ENCODE data around the gene DGKI. TPM values are rescaled to one million over a fixed set of nuclear protein-coding genes. Genes with fewer than 3 reads are reported as not detected.
A peak's percentile ranks its signal among the peaks of the same experiment; 100 is the strongest.

Gene DGKI
- total and polyA plus RNA-seq, 2 of the 4 experiments (the other 2 are of a cell fraction): 3.9 to 15.8 TPM

DNA sequence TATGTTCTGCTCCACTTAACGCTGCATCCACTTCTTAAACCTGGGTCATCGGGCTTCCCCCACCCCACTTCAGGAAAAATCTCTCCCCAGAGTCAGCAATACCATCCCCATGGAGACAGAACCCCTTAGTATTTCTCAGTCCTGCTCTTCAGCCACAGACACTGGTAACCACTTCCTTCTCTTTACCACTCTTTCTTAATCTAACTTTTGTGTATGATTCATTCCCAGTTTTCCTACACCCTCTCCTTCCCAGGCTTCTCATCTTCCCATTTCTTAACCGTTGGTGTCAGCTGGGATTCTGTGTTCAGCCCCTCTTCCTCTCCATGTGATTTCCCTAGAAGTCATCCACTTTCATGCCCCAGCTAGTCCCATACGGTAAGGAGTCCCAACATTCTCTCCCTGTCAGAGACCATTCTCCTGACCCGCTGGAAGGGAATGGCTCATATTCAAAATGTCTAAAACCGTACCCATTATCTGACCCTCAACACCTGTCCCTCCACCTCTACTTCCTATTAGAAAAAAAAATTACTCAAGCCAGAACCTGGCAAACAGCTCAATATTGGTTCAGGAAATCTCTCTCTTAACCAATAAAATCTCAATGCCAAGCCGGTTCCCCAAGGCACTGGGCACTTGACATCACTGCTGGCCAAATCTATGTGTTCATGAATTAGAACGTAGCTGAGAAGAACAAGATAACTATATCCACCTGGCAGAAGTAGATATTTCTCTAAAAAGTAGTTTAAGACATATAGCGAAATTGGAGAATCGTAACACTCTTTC is 89.4 kb downstream of the DGKI start:
- no peak overlapping the region for H3K18ac ChIP-seq (ENCODE audit: low read depth, low read length)
- 87% methylated on average over 3 of the region's 10 CpGs; no CpG with 5 or more reads in 1 of the 2 experiments for WGBS, 2 experiments (ENCODE audit: extremely low coverage in 2 of 2, insufficient read length in 1 of 2)
- DNase-seq (peak; percentile 77), ATAC-seq (ENCODE audit: low read depth) (no peak)
- ChIA-PET POLR2A (ENCODE audit: unreplicated experiment) (no interaction called here), CTCF (interaction anchor here (0.6 kb wide), 1 partner anchor 23 kb away, joined by 3 read pairs; no protein-coding TSS in a partner anchor)
- H2BK20ac ChIP-seq (ENCODE audit: low read depth, low read length): peak overlapping the region; percentile 1; the same call in 1 of the 2 replicates
- no peak overlapping the region for H3K4ac ChIP-seq (ENCODE audit: low read depth, low read length)
- H3K9me3 ChIP-seq (ENCODE audit: control insufficient read depth, insufficient read depth, low read length): no peaks in the 10 kb centered on the region
- no peak overlapping the region for H2AFZ ChIP-seq (replicated peaks; ENCODE audit: low read length, poor library complexity)
- no peaks in the 10 kb centered on the region; a peak in 1 of 4 replicates for H3K79me1 ChIP-seq (ENCODE audit: low read depth in 1 of 2, low read length in 2 of 2)
- TF ChIP-seq MXI1 (IDR thresholded peaks at IDR 0.05; ENCODE audit: borderline replicate concordance, low read depth, low read length) (no peak), RAD21 (IDR thresholded peaks at IDR 0.05; ENCODE audit: low read length) (0 out of 2 replicates have a peak, but pooled peaks have one; percentile 2), CEBPB (IDR thresholded peaks at IDR 0.05; ENCODE audit: low read depth, low read length) (0 out of 2 replicates have a peak, but pooled peaks have one; percentile 9)
- TF ChIP-seq, protein P1, sequence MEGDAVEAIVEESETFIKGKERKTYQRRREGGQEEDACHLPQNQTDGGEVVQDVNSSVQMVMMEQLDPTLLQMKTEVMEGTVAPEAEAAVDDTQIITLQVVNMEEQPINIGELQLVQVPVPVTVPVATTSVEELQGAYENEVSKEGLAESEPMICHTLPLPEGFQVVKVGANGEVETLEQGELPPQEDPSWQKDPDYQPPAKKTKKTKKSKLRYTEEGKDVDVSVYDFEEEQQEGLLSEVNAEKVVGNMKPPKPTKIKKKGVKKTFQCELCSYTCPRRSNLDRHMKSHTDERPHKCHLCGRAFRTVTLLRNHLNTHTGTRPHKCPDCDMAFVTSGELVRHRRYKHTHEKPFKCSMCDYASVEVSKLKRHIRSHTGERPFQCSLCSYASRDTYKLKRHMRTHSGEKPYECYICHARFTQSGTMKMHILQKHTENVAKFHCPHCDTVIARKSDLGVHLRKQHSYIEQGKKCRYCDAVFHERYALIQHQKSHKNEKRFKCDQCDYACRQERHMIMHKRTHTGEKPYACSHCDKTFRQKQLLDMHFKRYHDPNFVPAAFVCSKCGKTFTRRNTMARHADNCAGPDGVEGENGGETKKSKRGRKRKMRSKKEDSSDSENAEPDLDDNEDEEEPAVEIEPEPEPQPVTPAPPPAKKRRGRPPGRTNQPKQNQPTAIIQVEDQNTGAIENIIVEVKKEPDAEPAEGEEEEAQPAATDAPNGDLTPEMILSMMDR (conservative IDR thresholded peaks at IDR 0.05; ENCODE audit: low read depth, low read length): no peak
- H2AK5ac ChIP-seq (ENCODE audit: low read depth, low read length): no peak overlapping the region
- H3K14ac ChIP-seq (replicated peaks; ENCODE audit: low read depth, low read length): no peak overlapping the region
- no peak overlapping the region; the same call in 2 of the 3 replicates for H2BK15ac ChIP-seq (ENCODE audit: low read depth, low read length)
- H3K9me1 ChIP-seq (ENCODE audit: insufficient read depth, low read length): no peaks in the 10 kb centered on the region
- H3K36me3 ChIP-seq (ENCODE audit: control insufficient read depth, insufficient read depth, low read length): no peaks in the 10 kb centered on the region
- H2BK5ac ChIP-seq (ENCODE audit: low read depth, low read length, poor library complexity, severe bottlenecking): no peak overlapping the region
- no peak overlapping the region for H4K5ac ChIP-seq (ENCODE audit: low read depth, low read length)
- H4K20me1 ChIP-seq (ENCODE audit: insufficient read depth, low read length): no peaks in the 10 kb centered on the region
- H3K4me3 ChIP-seq (ENCODE audit: insufficient read depth, low read depth, low read length): no peak overlapping the region
- H2BK120ac ChIP-seq (ENCODE audit: low read depth, low read length): no peak overlapping the region
- H4K8ac ChIP-seq (ENCODE audit: low read depth in 2 of 2, low read length in 2 of 2): no peak overlapping the region
- H2AK9ac ChIP-seq (replicated peaks; ENCODE audit: low read depth, low read length, poor library complexity): no peak overlapping the region
- H3K9ac ChIP-seq (ENCODE audit: low read depth, low read length): no peak overlapping the region
- no peak overlapping the region for H3K23ac ChIP-seq (ENCODE audit: low read depth, low read length)
- dilution Hi-C loops (cut with HindIII; ENCODE audit: low sequenced_read_pairs, unreplicated experiment): no loop called here
- intact Hi-C loops (cut with micrococcal nuclease): no loop called here
- in situ Hi-C loops (cut with MboI; ENCODE audit: low sequenced_read_pairs): no loop called here
- no TSS peak for BruUV-seq (replicated peaks)
- H3K56ac ChIP-seq (ENCODE audit: extremely low read depth, insufficient read depth, low read length): no peak overlapping the region
- no peaks in the 10 kb centered on the region for H3K27me3 ChIP-seq (ENCODE audit: control insufficient read depth, insufficient read depth, low read length)
- H4K91ac ChIP-seq (ENCODE audit: insufficient read depth, low read depth, low read length): no peak overlapping the region
- H3K4me2 ChIP-seq (ENCODE audit: low read depth, low read length): no peak overlapping the region
- peaks cover 2% of the 10 kb centered on the region; the same call in 1 of the 2 replicates for H3K4me1 ChIP-seq (ENCODE audit: control insufficient read depth, insufficient read depth, low read length)
- H3K27ac ChIP-seq (ENCODE audit: insufficient read depth, low read length): no peak overlapping the region
